Fibroblast of villous mesenchyme (primary cell): ENCODE measurements around the gene NUSAP1. TPM values are rescaled to one million over a fixed set of nuclear protein-coding genes. Genes with fewer than 3 reads are reported as not detected.
"Not testable (repeated sequence)": the region's sequence is repeated elsewhere in the genome, so short reads cannot be mapped to it uniquely, and the experiment has no call there.

Experiments
- DNase-seq: peaks from one replicate; pipeline ENCODE4 v3.0.0-alpha.2; 2010; ENCODE audit warnings: low read depth
- H3K4me3 ChIP-seq: 2 replicates; pipeline ENCODE4 v1.5.1; 2011; ENCODE audit warnings: low read depth, mild to moderate bottlenecking, low read length
- CTCF ChIP-seq: IDR thresholded peaks from 2 replicates; pipeline ENCODE4 v1.5.1; 2012; ENCODE audit warnings: low read depth, mild to moderate bottlenecking, low read length; ENCODE audit not compliant: insufficient read depth
- total RNA-seq: library from RNA; depleted of rRNA; stranded (reverse); fragments of >200 nt; gene quantifications from 2 replicates; pipeline ENCODE4 v1.2.3, GENCODE V29; 2012

Gene NUSAP1
- total RNA-seq, 1 donor, result 59.2 TPM

GRCh38 chr15:41347236-41347635, 14.6 kb downstream of the NUSAP1 start:
- no peak for TF ChIP-seq CTCF
- no peak for DNase-seq
- no peak overlapping the region for H3K4me3 ChIP-seq

GRCh38 chr15:41350057-41350717, 17.5 kb downstream of the NUSAP1 start:
- H3K4me3 ChIP-seq, result no peak overlapping the region
- TF ChIP-seq CTCF, result no peak

GRCh38 chr15:41354371-41354770, 21.7 kb downstream of the NUSAP1 start:
- no peak for DNase-seq

More at GRCh38 chr15:41350057-41350717, 17.5 kb downstream of the NUSAP1 start:
- no peak for DNase-seq

GRCh38 chr15:41367418-41367817, 34.7 kb downstream of the NUSAP1 start:
- no peak for DNase-seq
- no peak overlapping the region for H3K4me3 ChIP-seq
- no peak for TF ChIP-seq CTCF

More at GRCh38 chr15:41354371-41354770, 21.7 kb downstream of the NUSAP1 start:
- no peak overlapping the region for H3K4me3 ChIP-seq
- TF ChIP-seq CTCF, result no peak

GRCh38 chr15:41377978-41378377, 45.3 kb downstream of the NUSAP1 start:
- TF ChIP-seq CTCF, result no peak
- no peak overlapping the region for H3K4me3 ChIP-seq
- no peak for DNase-seq

- not testable (repeated sequence) for DNase-seq, H3K4me3 ChIP-seq
Measured at GRCh38 chr15:41383974-41384749, 51.5 kb downstream of the NUSAP1 start.

GRCh38 chr15:41387646-41388045, 55.0 kb downstream of the NUSAP1 start:
- H3K4me3 ChIP-seq, result no peak overlapping the region
- no peak for DNase-seq
- TF ChIP-seq CTCF, result no peak
